HCT116 (cell line): Measurements from ENCODE around the gene NUAK2. TPM values are rescaled to one million over a fixed set of nuclear protein-coding genes. Genes with fewer than 3 reads are reported as not detected.

Source experiments
- ATAC-seq: fragments of 200-7000 bp; cut with Tn5 transposase; 2 replicates; pipeline ENCODE4 v1.9.1; 2020; ENCODE audit warnings: mild to moderate bottlenecking, moderate library complexity
- BruUV-seq: library from RNA; stranded (reverse); fragments of 400-500 nt; replicated peaks from 2 replicates; lab custom pipeline; 2021; lab: Mats Ljungman, UMichigan
- CTCF ChIA-PET: fragments of 300-600 bp; sonication (Branson Sonifier 250); formaldehyde crosslinking; loops from one replicate; lab custom pipeline; 2021; ENCODE audit warnings: antibody characterized with exemption; lab: Charles Lee
- POLR2A ChIA-PET: fragments of 300-600, 350-600 bp; sonication (Branson Sonifier 250); formaldehyde crosslinking; loops from one replicate; lab custom pipeline; 2021; ENCODE audit warnings: antibody characterized with exemption; lab: Charles Lee
- RAD21 ChIA-PET, 2 experiments: fragments of 300-600 bp; sonication (Branson Sonifier 250); formaldehyde crosslinking; loops; one replicate each; lab custom pipeline; 2023; ENCODE audit warnings: low total read pairs in 2 of 2; ENCODE audit not compliant: uncharacterized antibody in 2 of 2, unreplicated experiment in 2 of 2, low non-redundant PET in 1 of 2; lab: Charles Lee
- DNase-seq: peaks from one replicate; pipeline ENCODE4 v3.0.0-alpha.2; 2010; ENCODE audit warnings: low read depth, low spot score
- H2AFZ ChIP-seq: fragments of 200-600 bp; shearing (Covaris generic), sonication (generic); 2 replicates; pipeline ENCODE4 v1.6.1; 2017; ENCODE audit warnings: low read depth, mixed run types, mixed read lengths, antibody characterized with exemption, low read length; ENCODE audit not compliant: poor library complexity, severe bottlenecking
- H3K27ac ChIP-seq: 2 replicates; pipeline ENCODE4 v1.5.1; 2012; ENCODE audit warnings: low read depth, low read length
- H3K27me3 ChIP-seq: fragments of 200-600 bp; sonication (generic); 2 replicates; pipeline ENCODE4 v1.6.1; 2016; ENCODE audit warnings: mixed run types, low read length, mixed read lengths; ENCODE audit not compliant: insufficient read depth
- H3K36me3 ChIP-seq, 2 experiments: fragments of 200-500 bp in 1 of 2; fragments of 200-600 bp in 1 of 2; sonication (Bioruptor generic) in 1 of 2; sonication (generic) in 1 of 2; 2 replicates each; pipeline versions ENCODE4 v1.5.1 to v1.6.1; 2014 to 2016; ENCODE audit warnings: low read length in 2 of 2, inconsistent platforms in 1 of 2, mixed read lengths in 1 of 2, mixed run types in 1 of 2; ENCODE audit not compliant: insufficient read depth in 2 of 2, control insufficient read depth in 1 of 2
- H3K4me1 ChIP-seq, 2 experiments: fragments of 200-600 bp in 1 of 2; sonication (generic) in 1 of 2; 2 replicates each; pipeline versions ENCODE4 v1.5.1 to v1.6.1; 2012 to 2017; ENCODE audit warnings: low read length in 2 of 2, inconsistent platforms in 1 of 2, mild to moderate bottlenecking in 1 of 2, mixed read lengths in 1 of 2, mixed run types in 1 of 2, moderate library complexity in 1 of 2; ENCODE audit not compliant: insufficient read depth in 2 of 2, control insufficient read depth in 1 of 2
- H3K4me2 ChIP-seq: fragments of 200-600 bp; sonication (generic); 2 replicates; pipeline ENCODE4 v1.6.1; 2017; ENCODE audit warnings: mixed run types, low read length, mixed read lengths
- H3K4me3 ChIP-seq, 2 experiments: fragments of 200-600 bp in 1 of 2; sonication (generic) in 1 of 2; replicated peaks in 1 of 2; 2 replicates each; pipeline ENCODE4 v1.5.1; 2011 to 2016; ENCODE audit warnings: low read length in 2 of 2, control low read depth in 1 of 2, low read depth in 1 of 2, mild to moderate bottlenecking in 1 of 2, mixed read lengths in 1 of 2, mixed run types in 1 of 2
- H3K79me2 ChIP-seq: fragments of 200-600 bp; sonication (generic); 2 replicates; pipeline ENCODE4 v1.6.1; 2017; ENCODE audit warnings: mild to moderate bottlenecking, mixed run types, low read length, moderate library complexity, mixed read lengths; ENCODE audit not compliant: insufficient read depth
- H3K9ac ChIP-seq: fragments of 200-600 bp; sonication (generic); 2 replicates; pipeline ENCODE4 v1.6.1; 2016; ENCODE audit warnings: low read length, mixed read lengths
- H3K9me2 ChIP-seq: fragments of 200-600 bp; sonication (generic), shearing (Covaris generic); 2 replicates; pipeline ENCODE4 v1.6.1; 2017; ENCODE audit warnings: mixed run types, mild to moderate bottlenecking, moderate library complexity; ENCODE audit not compliant: insufficient read depth
- H3K9me3 ChIP-seq, 2 experiments: fragments of 200-500 bp in 1 of 2; fragments of 200-600 bp in 1 of 2; sonication (Bioruptor generic) in 1 of 2; sonication (generic) in 1 of 2; 2 replicates each; pipeline ENCODE4 v1.6.1; 2014 to 2017; ENCODE audit warnings: low read length in 2 of 2, mixed read lengths in 2 of 2, inconsistent platforms in 1 of 2, low read depth in 1 of 2, mild to moderate bottlenecking in 1 of 2, mixed run types in 1 of 2, moderate library complexity in 1 of 2; ENCODE audit not compliant: control insufficient read depth in 1 of 2, insufficient read depth in 1 of 2
- H4K20me1 ChIP-seq: fragments of 200-600 bp; sonication (generic), shearing (Covaris generic); 2 replicates; pipeline ENCODE4 v1.6.1; 2017; ENCODE audit warnings: mixed run types, mild to moderate bottlenecking, moderate library complexity; ENCODE audit not compliant: insufficient read depth
- CBX3 ChIP-seq: IDR thresholded peaks from 2 replicates; pipeline ENCODE4 v1.6.1; 2012; ENCODE audit warnings: low read depth
- EGR1 ChIP-seq: IDR thresholded peaks from 2 replicates; pipeline ENCODE4 v1.6.1; 2012; ENCODE audit warnings: low read depth
- EZH2 ChIP-seq: fragments of 200-600 bp; sonication (generic); IDR thresholded peaks from 2 replicates; pipeline ENCODE4 v1.6.1; 2017; ENCODE audit warnings: antibody characterized with exemption, mixed run types
- EZH2phosphoT487 ChIP-seq: fragments of 200-600 bp; IDR thresholded peaks from 2 replicates; pipeline ENCODE4 v1.6.1; 2018; ENCODE audit warnings: antibody characterized with exemption, borderline replicate concordance
- JUND ChIP-seq: IDR thresholded peaks from 2 replicates; pipeline ENCODE4 v1.6.1; 2012
- RAD21 ChIP-seq: IDR thresholded peaks from 2 replicates; pipeline ENCODE4 v1.6.1; 2012; ENCODE audit warnings: low read depth, mild to moderate bottlenecking
- REST ChIP-seq: IDR thresholded peaks from 2 replicates; pipeline ENCODE4 v1.6.1; 2012; ENCODE audit warnings: low read depth
- TCF7L2 ChIP-seq: IDR thresholded peaks from 2 replicates; pipeline ENCODE4 v1.7.0; 2011; ENCODE audit warnings: borderline replicate concordance, inconsistent platforms; ENCODE audit not compliant: insufficient read depth, insufficient read length; ENCODE audit errors: extremely low read depth
- YY1 ChIP-seq: IDR thresholded peaks from 2 replicates; pipeline ENCODE4 v1.6.1; 2011; ENCODE audit warnings: low read length, low read depth, moderate library complexity, mild to moderate bottlenecking; ENCODE audit not compliant: insufficient replicate concordance; ENCODE audit errors: extremely low read depth
- ZFX ChIP-seq: fragments of 450-650 bp; IDR thresholded peaks from 2 replicates; pipeline ENCODE4 v1.6.1; 2017
- ZNF274 ChIP-seq: fragments of 200-500 bp; sonication (Bioruptor generic); IDR thresholded peaks from 2 replicates; pipeline ENCODE4 v1.6.1; 2014; ENCODE audit warnings: mild to moderate bottlenecking, low read depth, low read length, inconsistent platforms
- intact Hi-C: fragments of 100-400 bp; cut with micrococcal nuclease; formaldehyde crosslinking; loops from 2 replicates; pipeline ENCODE4 v1.10.0; 2022
- total RNA-seq: library from RNA; stranded (reverse); gene quantifications from one replicate; pipeline ENCODE4 v1.2.1, GENCODE V29; 2021; ENCODE audit not compliant: unreplicated experiment
- TF ChIP-seq, protein P1 (sequence below), 3 experiments: fragments of 200-600 bp in 1 of 3; sonication (generic) in 1 of 3; IDR thresholded peaks in 2 of 3; conservative IDR thresholded peaks in 1 of 3; 2 replicates each; pipeline ENCODE4 v1.5.1; 2012 to 2017; ENCODE audit warnings: low read depth in 2 of 3, low read length in 2 of 3, antibody characterized with exemption in 1 of 3, borderline replicate concordance in 1 of 3, control low read depth in 1 of 3, mild to moderate bottlenecking in 1 of 3, mixed read lengths in 1 of 3, mixed run types in 1 of 3, moderate library complexity in 1 of 3; ENCODE audit not compliant: insufficient read depth in 1 of 3

NUAK2 gene
- total RNA-seq, 1 experiment from 2014 or later, result 3.0 TPM

- DNase-seq, result no peak
- ChIA-PET CTCF (interaction anchor here (0.8 to 4.6 kb wide), 15 partner anchors 8 to 450 kb away, joined by 3 to 66 read pairs (median 10); partner anchors contain the start of genes RBBP5 and TMCC2), RAD21 (interaction anchor here (0.6 to 2.6 kb wide), 9 partner anchors 14 to 280 kb away, joined by 3 to 20 read pairs (median 6); no protein-coding TSS in a partner anchor), POLR2A (interaction anchor here (1.9 kb wide), 1 partner anchor 14 kb away, joined by 5 read pairs; no protein-coding TSS in a partner anchor)
- H2AFZ ChIP-seq, result no peak overlapping the region
- no peaks in the 10 kb centered on the region for H4K20me1 ChIP-seq
- peaks cover 21 to 46% of the 10 kb centered on the region in 2 experiments for H3K4me1 ChIP-seq
- no peak for ATAC-seq
- H3K9me2 ChIP-seq, result no peaks in the 10 kb centered on the region
- H3K9me3 ChIP-seq, result no peaks in the 10 kb centered on the region
- H3K27ac ChIP-seq, result no peak overlapping the region
- TF ChIP-seq REST (no peak), YY1 (no peak), ZFX (no peak), CBX3 (no peak), JUND (no peak), EZH2phosphoT487 (no peak), EZH2 (no peak), TCF7L2 (no peak), RAD21 (no peak), ZNF274 (no peak), EGR1 (no peak)
- TF ChIP-seq, protein P1, sequence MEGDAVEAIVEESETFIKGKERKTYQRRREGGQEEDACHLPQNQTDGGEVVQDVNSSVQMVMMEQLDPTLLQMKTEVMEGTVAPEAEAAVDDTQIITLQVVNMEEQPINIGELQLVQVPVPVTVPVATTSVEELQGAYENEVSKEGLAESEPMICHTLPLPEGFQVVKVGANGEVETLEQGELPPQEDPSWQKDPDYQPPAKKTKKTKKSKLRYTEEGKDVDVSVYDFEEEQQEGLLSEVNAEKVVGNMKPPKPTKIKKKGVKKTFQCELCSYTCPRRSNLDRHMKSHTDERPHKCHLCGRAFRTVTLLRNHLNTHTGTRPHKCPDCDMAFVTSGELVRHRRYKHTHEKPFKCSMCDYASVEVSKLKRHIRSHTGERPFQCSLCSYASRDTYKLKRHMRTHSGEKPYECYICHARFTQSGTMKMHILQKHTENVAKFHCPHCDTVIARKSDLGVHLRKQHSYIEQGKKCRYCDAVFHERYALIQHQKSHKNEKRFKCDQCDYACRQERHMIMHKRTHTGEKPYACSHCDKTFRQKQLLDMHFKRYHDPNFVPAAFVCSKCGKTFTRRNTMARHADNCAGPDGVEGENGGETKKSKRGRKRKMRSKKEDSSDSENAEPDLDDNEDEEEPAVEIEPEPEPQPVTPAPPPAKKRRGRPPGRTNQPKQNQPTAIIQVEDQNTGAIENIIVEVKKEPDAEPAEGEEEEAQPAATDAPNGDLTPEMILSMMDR (IDR thresholded peaks at IDR 0.05 in 2 of 3, conservative IDR thresholded peaks at IDR 0.05 in 1 of 3; ENCODE audit: borderline replicate concordance in 1 of 3, insufficient read depth in 1 of 3, low read depth in 2 of 3, low read length in 2 of 3), result no peak
- no peaks in the 10 kb centered on the region for H3K36me3 ChIP-seq
- H3K9ac ChIP-seq, result no peak overlapping the region
- no peaks in the 10 kb centered on the region for H3K27me3 ChIP-seq
- BruUV-seq, result no TSS peak
- intact Hi-C loops, result loop anchor here (1.0 to 5.0 kb wide), 8 partner anchors 28 to 449 kb away; partner anchors contain the start of gene DSTYK
- H3K4me3 ChIP-seq, result no peak overlapping the region
- H3K79me2 ChIP-seq, result no peaks in the 10 kb centered on the region
- H3K4me2 ChIP-seq, result no peak overlapping the region
These were observed 64.5 kb downstream of the NUAK2 start for GRCh38 chr1:205256951-205257625.
